GM23338 (cell line): ENCODE results near the gene SPDYE2B.
"Not testable (repeated sequence)": the region's sequence is repeated elsewhere in the genome, so short reads cannot be mapped to it uniquely, and the experiment has no call there.

Experiments
- CREB1 ChIP-seq: fragments of 250-450 bp; sonication (Bioruptor Pico); IDR thresholded peaks from 2 replicates; pipeline ENCODE4 v1.5.0; 2020; ENCODE audit warnings: low read depth, mild to moderate bottlenecking, moderate library complexity
- CTCF ChIP-seq, 2 experiments: fragments of 200-600 bp in 1 of 2; sonication (generic) in 1 of 2; conservative IDR thresholded peaks; 2 replicates each; pipeline versions ENCODE4 v1.5.1 to v1.6.1; 2016 to 2017; ENCODE audit warnings: antibody characterized with exemption in 2 of 2, low read depth in 2 of 2, mild to moderate bottlenecking in 2 of 2, moderate library complexity in 1 of 2
- ETS1 ChIP-seq: IDR thresholded peaks from 2 replicates; pipeline ENCODE4 v1.6.1; 2016; ENCODE audit warnings: antibody characterized with exemption
- EZH2 ChIP-seq: fragments of 200-600 bp; sonication (generic); IDR thresholded peaks from one replicate; pipeline ENCODE4 v1.8.0; 2017; ENCODE audit warnings: antibody characterized with exemption, mild to moderate bottlenecking, low read depth; ENCODE audit not compliant: unreplicated experiment
- EZH2phosphoT487 ChIP-seq: fragments of 200-600 bp; sonication (generic); IDR thresholded peaks from one replicate; pipeline ENCODE4 v1.8.1; 2018; ENCODE audit warnings: antibody characterized with exemption; ENCODE audit not compliant: unreplicated experiment
- NANOG ChIP-seq: IDR thresholded peaks from 2 replicates; pipeline ENCODE4 v1.6.1; 2016; ENCODE audit warnings: antibody characterized with exemption, borderline replicate concordance
- POLR2AphosphoS5 ChIP-seq: IDR thresholded peaks from 2 replicates; pipeline ENCODE4 v1.6.1; 2016; ENCODE audit warnings: antibody characterized with exemption, low read depth
- REST ChIP-seq: IDR thresholded peaks from one replicate; pipeline ENCODE4 v1.6.1; 2018; ENCODE audit warnings: antibody characterized with exemption; ENCODE audit not compliant: unreplicated experiment
- STAT1 ChIP-seq: IDR thresholded peaks from one replicate; pipeline ENCODE4 v1.6.1; 2016; ENCODE audit warnings: antibody characterized with exemption; ENCODE audit not compliant: unreplicated experiment
- ZNF331 ChIP-seq: fragments of 250-450 bp; sonication (Bioruptor Pico); IDR thresholded peaks from 2 replicates; pipeline ENCODE4 v1.5.0; 2020; ENCODE audit warnings: low read depth, mild to moderate bottlenecking, moderate library complexity

GRCh38 chr7:102671956-102672307 lies 21.8 kb downstream of the SPDYE2B start:
- TF ChIP-seq CTCF (conservative IDR thresholded peaks at IDR 0.05; ENCODE audit: low read depth in 2 of 2); POLR2AphosphoS5; REST; EZH2; EZH2phosphoT487; ETS1; STAT1; CREB1 (CRISPR knock-in tag); ZNF331 (CRISPR knock-in tag); NANOG: not testable (repeated sequence)
